ENCODE data around the gene PHRF1. TPM values are rescaled to one million over a fixed set of nuclear protein-coding genes. Genes with fewer than 3 reads are reported as not detected.
A peak's percentile ranks its signal among the peaks of the same experiment; 100 is the strongest.

The PHRF1 gene
- total and polyA plus RNA-seq, 2 experiments from 2014 or later, result 25.6 to 26.9 TPM

- peaks cover 10% of the 10 kb centered on the region for H3K79me2 ChIP-seq
- WGBS (ENCODE audit: low lambda C conversion rate, missing lambda C conversion rate), result 3% methylated on average over 80 of the region's 93 CpGs
- peaks cover 15% of the 10 kb centered on the region for H4K20me1 ChIP-seq (ENCODE audit: insufficient read depth, poor library complexity, severe bottlenecking)
- peaks cover 25% of the 10 kb centered on the region for H3K4me1 ChIP-seq (ENCODE audit: insufficient read depth)
- H2AFZ ChIP-seq, result peak within 1 kb of the TSS; percentile 22
- H3K36me3 ChIP-seq (replicated peaks; ENCODE audit: insufficient read depth, low read depth), result no peaks in the 10 kb centered on the region
- peak within 1 kb of the TSS; percentile 72 for H3K4me3 ChIP-seq
- peak within 1 kb of the TSS; percentile 95 for H3K4me2 ChIP-seq
- no peaks in the 10 kb centered on the region for H3K27me3 ChIP-seq
- H3K27ac ChIP-seq, result peak within 1 kb of the TSS; percentile 87
- DNase-seq (ENCODE audit: low spot score), result peak; percentile 93
- TF ChIP-seq EZH2phosphoT487 (IDR thresholded peaks at IDR 0.05; ENCODE audit: low read depth, severe bottlenecking, unreplicated experiment), result no peak
- TF ChIP-seq EZH2 (IDR thresholded peaks at IDR 0.05; ENCODE audit: borderline replicate concordance), result no peak
- TF ChIP-seq, protein P1, sequence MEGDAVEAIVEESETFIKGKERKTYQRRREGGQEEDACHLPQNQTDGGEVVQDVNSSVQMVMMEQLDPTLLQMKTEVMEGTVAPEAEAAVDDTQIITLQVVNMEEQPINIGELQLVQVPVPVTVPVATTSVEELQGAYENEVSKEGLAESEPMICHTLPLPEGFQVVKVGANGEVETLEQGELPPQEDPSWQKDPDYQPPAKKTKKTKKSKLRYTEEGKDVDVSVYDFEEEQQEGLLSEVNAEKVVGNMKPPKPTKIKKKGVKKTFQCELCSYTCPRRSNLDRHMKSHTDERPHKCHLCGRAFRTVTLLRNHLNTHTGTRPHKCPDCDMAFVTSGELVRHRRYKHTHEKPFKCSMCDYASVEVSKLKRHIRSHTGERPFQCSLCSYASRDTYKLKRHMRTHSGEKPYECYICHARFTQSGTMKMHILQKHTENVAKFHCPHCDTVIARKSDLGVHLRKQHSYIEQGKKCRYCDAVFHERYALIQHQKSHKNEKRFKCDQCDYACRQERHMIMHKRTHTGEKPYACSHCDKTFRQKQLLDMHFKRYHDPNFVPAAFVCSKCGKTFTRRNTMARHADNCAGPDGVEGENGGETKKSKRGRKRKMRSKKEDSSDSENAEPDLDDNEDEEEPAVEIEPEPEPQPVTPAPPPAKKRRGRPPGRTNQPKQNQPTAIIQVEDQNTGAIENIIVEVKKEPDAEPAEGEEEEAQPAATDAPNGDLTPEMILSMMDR (IDR thresholded peaks at IDR 0.05; ENCODE audit: poor library complexity), result no peak
- no peaks in the 10 kb centered on the region for H3K9me3 ChIP-seq (ENCODE audit: low read depth)
- no peaks in the 10 kb centered on the region for H3K9me2 ChIP-seq (replicated peaks; ENCODE audit: insufficient read depth)
These were observed 39.2 kb upstream of the PHRF1 start, which contains the start of gene LRRC56 for GRCh38 chr11:536841-537621. TSS of gene LRRC56 (plus strand) at chr11:537527. CDS start at chr11:540685, 3,158 bp downstream.

- Histone ChIP-seq H3K9me2 (replicated peaks; ENCODE audit: insufficient read depth) (no peaks in the 10 kb centered on the region), H3K79me2 (peaks cover 10% of the 10 kb centered on the region), H3K27me3 (no peaks in the 10 kb centered on the region), H3K4me3 (no peak overlapping the region), H3K27ac (no peak overlapping the region), H3K9me3 (ENCODE audit: low read depth) (no peaks in the 10 kb centered on the region), H4K20me1 (ENCODE audit: insufficient read depth, poor library complexity, severe bottlenecking) (peaks cover 15% of the 10 kb centered on the region), H2AFZ (no peak overlapping the region), H3K4me1 (ENCODE audit: insufficient read depth) (peaks cover 25% of the 10 kb centered on the region), H3K4me2 (peak overlapping the region; percentile 95), H3K36me3 (replicated peaks; ENCODE audit: insufficient read depth, low read depth) (no peaks in the 10 kb centered on the region)
- peak; percentile 4 for DNase-seq (ENCODE audit: low spot score)
- TF ChIP-seq, protein P1 (IDR thresholded peaks at IDR 0.05; ENCODE audit: poor library complexity), result no peak
- TF ChIP-seq EZH2 (IDR thresholded peaks at IDR 0.05; ENCODE audit: borderline replicate concordance) (no peak), EZH2phosphoT487 (IDR thresholded peaks at IDR 0.05; ENCODE audit: low read depth, severe bottlenecking, unreplicated experiment) (no peak)
- WGBS (ENCODE audit: low lambda C conversion rate, missing lambda C conversion rate), result 43% methylated on average over 19 of the region's 19 CpGs
These were observed 38.4 kb upstream of the PHRF1 start for GRCh38 chr11:537622-538430.

GRCh38 chr11:538431-539051, 37.7 kb upstream of the PHRF1 start:
- 92% methylated on average over 20 of the region's 20 CpGs for WGBS (ENCODE audit: low lambda C conversion rate, missing lambda C conversion rate)
- DNase-seq (ENCODE audit: low spot score), result no peak
- H3K79me2 ChIP-seq, result peaks cover 10% of the 10 kb centered on the region
- H3K4me3 ChIP-seq, result no peak overlapping the region
- H3K9me3 ChIP-seq (ENCODE audit: low read depth), result no peaks in the 10 kb centered on the region
- H3K4me2 ChIP-seq, result no peak overlapping the region
- no peaks in the 10 kb centered on the region for H3K9me2 ChIP-seq (replicated peaks; ENCODE audit: insufficient read depth)
- H4K20me1 ChIP-seq (ENCODE audit: insufficient read depth, poor library complexity, severe bottlenecking), result peaks cover 13% of the 10 kb centered on the region
- H3K36me3 ChIP-seq (replicated peaks; ENCODE audit: insufficient read depth, low read depth), result no peaks in the 10 kb centered on the region
- peaks cover 25% of the 10 kb centered on the region for H3K4me1 ChIP-seq (ENCODE audit: insufficient read depth)
- no peak overlapping the region for H2AFZ ChIP-seq
- TF ChIP-seq, protein P1 (IDR thresholded peaks at IDR 0.05; ENCODE audit: poor library complexity), result no peak
- no peak for TF ChIP-seq EZH2 (IDR thresholded peaks at IDR 0.05; ENCODE audit: borderline replicate concordance)
- no peak for TF ChIP-seq EZH2phosphoT487 (IDR thresholded peaks at IDR 0.05; ENCODE audit: low read depth, severe bottlenecking, unreplicated experiment)
- H3K27ac ChIP-seq, result no peak overlapping the region
- H3K27me3 ChIP-seq, result no peaks in the 10 kb centered on the region

Data from hepatocyte (in vitro differentiated cells).